Islet precursor cell (in vitro differentiated cells): Measurements from ENCODE around the gene ZNF804B.

ENCODE experiments used
- DNase-seq: peaks from one replicate; pipeline ENCODE4 v3.0.0-alpha.2; 2018

Gene ZNF804B

DNA sequence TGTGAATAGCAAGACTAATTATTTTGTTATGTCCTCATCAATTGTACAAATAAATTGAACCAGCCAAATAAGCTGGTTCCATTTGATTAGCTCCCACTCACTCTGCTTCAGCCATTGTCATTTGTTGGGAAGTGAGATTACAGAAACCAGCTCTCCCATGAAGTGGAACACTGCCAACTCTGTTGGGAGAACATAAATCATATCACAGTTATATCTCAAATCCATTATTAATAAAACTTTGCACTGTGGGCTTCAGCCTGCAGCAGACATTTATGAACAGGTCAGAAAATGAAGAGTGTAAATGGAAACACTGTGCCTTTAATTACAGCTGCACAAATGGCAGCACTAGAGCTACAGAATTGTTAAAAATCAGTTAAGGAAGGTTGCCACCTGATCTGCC lies 82.7 kb downstream of the ZNF804B start:
- no peak for DNase-seq

DNA sequence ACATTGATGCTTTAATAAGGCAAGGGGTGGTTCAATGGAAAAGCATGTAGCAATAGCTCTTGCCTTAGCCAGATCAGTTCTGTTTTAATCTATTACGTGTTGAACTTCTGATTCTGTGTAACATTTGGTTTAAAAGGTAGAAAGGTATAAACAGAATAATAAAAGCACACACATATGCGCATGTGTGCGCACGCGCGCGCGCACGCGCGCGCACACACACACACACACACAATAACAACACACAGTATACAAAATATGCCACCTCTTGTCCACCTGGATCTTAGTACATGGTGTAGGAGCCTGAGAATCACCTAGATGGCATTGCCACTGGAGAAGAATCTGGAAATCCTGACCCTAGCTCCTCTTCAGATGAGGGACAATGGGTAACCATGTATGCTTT lies 85.6 kb downstream of the ZNF804B start:
- no peak for DNase-seq

DNA sequence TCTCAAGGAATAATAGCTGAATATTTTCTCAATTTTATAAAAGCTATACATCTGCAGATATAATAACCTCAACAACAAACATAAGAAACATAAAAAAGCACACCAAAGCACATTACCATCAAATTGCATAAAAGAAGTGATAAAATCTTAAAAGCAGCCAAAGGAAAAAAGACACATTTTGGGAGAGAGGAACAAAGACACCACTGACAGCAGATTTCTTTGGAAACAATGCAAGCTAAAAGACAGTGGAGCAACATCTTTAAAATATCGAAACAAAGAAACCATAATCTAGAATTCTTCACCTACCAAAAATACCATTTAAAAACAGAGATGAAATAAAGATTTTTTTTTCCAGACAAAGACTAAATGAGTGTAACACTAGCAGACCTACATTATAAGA lies 91.7 kb downstream of the ZNF804B start:
- DNase-seq = no peak

GRCh38 chr7:88859288-88859687 lies 99.8 kb downstream of the ZNF804B start:
- no peak for DNase-seq

DNA sequence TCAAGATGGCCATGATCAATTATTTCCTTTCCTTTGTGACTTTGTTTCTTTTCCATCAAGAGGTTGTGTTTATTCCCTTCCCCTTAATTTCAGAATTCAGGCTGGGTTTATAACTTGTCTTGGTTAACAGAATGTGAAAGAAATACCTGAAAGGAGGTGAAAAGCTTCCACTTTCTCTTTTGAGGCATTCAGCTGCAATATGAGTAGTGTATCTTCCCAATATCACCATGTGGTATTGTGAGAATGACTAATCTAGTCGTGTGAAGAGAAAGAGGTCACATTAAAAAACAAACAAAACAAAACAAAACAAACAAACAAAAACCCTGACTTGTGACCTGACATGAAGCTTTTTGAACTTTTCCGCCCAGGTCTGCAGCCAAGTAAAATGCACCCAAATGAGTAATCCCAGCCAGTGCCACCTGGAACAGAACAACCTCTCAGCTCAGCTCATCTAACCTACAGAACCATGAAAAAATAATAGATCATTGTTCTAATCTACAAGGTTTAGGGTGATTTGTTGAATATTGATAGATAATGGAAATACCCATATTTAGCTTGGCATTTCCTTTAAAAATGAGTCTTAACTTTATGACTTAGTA lies 106.9 kb downstream of the ZNF804B start:
- DNase-seq = no peak

GRCh38 chr7:88867158-88867557 lies 107.7 kb downstream of the ZNF804B start:
- no peak for DNase-seq

- DNase-seq = no peak
These were observed 109.0 kb downstream of the ZNF804B start for GRCh38 chr7:88868456-88868855.

GRCh38 chr7:88881136-88881535 lies 121.6 kb downstream of the ZNF804B start:
- no peak for DNase-seq

DNA sequence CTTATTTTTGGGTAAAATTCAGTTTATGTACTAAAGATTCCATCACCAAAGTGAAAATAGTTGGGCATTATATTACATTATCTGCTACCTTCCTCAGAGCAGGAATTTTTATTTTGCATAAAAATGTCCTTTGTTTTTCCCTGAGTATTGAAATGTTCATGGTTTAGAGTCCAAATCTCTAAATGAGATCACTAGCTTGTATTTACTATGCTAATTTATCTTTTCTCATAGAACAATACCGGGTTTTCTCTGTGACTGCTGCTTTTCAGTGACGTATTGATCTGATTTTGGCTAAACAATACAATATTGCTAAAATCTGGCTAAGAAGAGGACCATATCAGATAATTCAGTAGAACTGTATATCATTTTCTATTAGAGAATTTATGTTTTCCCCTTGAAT lies 125.6 kb downstream of the ZNF804B start:
- DNase-seq = no peak

GRCh38 chr7:88888684-88889083 lies 129.2 kb downstream of the ZNF804B start:
- no peak for DNase-seq

- no peak for DNase-seq
These were observed 151.0 kb downstream of the ZNF804B start for GRCh38 chr7:88910516-88910915.

DNA sequence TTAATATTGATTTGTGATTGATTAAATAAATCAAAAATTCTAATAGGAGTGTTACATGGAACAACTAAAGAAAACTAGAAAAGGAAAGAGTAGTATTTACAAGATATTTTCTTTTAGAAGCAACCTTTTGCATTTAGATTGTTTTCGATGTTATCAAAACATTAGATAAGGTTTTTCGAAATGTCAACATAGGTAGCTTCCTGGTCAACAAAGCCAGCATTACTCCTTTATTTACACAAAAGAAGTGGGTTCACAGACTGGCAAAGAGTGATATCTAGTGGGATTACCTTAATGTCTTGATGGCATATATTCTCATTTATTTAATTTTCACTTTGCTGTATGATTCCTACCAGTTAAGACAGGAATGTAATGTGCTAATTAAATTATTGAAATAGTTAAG lies 153.4 kb downstream of the ZNF804B start:
- no peak for DNase-seq

- DNase-seq = no peak
These were observed 156.1 kb downstream of the ZNF804B start for GRCh38 chr7:88915615-88916014.

DNA sequence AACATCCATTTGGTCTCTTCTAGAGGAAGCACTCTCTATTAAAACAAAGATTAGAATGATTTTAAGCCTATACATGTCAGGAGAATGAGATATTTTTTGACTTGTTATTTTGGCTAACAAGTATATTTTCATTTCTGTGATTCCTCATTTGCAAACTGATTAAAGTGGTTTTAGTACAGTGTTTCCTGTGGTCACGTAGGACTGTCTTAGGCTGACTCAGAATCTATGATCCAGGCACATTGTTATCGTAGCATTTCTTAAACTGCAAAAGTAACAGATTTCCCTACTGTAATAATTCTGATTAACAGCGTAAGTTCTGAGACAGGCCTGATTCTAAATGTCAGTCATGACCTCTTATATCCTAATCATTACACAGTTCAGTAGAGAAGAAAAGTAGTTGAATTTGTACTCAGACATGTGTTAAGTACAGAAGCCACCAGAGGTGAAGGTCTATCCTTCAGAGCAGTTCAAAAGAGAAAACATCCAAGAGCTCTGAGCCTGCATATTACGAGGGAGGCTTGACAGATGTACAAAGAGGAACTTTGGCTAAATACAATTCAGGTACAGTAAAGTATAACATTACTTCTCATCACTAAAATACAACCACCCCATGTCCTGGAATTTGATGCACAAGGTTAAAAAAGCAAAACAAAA lies 160.1 kb downstream of the ZNF804B start:
- no peak for DNase-seq

- no peak for DNase-seq
These were observed 163.4 kb downstream of the ZNF804B start for GRCh38 chr7:88922944-88923343.

DNA sequence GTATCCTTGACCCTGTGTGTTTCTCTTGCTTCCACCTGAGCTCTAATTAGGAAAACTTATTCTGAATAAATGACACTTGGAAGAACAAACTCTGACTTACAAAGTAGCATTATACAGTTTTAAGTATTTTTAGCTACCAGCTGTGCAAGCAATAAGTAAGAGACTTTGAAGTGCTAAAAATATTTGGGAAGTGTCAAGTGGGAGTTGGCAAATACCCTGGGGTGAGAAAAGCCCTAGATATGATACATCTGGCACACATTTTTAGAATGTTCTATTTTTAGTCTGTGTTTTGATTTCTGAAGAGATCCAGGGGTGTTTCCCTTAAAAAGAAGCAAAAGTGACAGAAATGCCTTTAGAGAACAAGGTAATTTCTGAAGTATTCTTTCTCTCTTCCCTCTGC lies 168.8 kb downstream of the ZNF804B start:
- DNase-seq = no peak

GRCh38 chr7:88929719-88930118 lies 170.2 kb downstream of the ZNF804B start:
- DNase-seq = no peak

DNA sequence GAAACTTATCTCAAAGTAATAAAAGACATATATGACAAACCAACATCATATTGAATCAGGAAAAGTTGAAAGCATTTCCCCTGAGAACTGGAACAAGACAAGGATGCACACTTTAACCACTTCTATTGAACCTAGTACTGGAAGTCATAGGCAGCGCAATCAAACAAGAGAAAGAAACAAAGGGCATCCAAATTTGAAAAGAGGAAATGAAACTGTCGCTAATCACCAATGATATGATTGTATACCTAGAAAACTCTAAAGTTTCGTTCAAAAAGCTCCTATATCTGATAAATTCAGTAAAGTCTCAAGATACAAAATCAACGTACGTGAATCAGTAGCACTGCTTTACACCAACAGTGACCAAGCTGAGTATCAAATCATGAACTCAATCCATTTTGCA lies 173.8 kb downstream of the ZNF804B start:
- DNase-seq = no peak

GRCh38 chr7:88942815-88943501 lies 183.5 kb downstream of the ZNF804B start:
- no peak for DNase-seq

GRCh38 chr7:88951826-88952225 lies 192.3 kb downstream of the ZNF804B start:
- no peak for DNase-seq

DNA sequence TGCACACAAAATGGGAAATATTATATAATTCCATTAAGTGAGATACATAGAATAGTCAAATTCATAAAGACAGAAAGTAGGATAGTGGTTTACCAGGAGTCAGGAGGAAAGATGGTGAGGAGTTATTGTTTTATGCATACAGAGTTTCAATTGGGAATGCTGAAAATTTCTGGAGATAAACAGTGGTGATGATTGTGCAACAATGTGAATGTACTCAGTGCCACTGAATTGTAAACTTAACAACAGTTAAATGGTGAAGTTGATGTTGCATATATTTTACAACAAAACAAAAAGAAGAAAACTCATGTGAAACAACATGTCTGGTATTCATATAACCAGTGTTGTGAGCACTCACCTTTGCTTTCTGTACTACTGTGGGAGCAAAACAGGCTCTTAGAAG lies 204.9 kb downstream of the ZNF804B start:
- no peak for DNase-seq

- no peak for DNase-seq
These were observed 205.9 kb downstream of the ZNF804B start for GRCh38 chr7:88965371-88965770.

DNA sequence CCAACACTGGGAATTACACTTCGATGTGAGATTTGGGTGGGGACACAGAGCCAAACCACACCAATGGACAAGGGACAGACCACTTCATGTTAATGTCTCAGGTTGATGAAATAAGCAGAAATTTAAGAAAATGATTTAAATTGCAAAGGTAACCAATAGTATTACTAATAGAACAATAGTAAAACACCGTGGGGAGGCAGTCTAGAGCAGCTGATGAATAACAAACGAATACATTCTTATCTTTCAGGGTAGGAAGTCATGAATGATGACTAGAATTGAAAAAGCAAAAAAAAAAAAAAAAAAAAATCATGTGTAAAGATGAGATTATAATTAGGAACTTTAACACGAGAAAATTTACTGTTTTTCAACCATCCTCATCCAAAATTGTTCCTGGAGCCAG lies 207.9 kb downstream of the ZNF804B start:
- DNase-seq = no peak

DNA sequence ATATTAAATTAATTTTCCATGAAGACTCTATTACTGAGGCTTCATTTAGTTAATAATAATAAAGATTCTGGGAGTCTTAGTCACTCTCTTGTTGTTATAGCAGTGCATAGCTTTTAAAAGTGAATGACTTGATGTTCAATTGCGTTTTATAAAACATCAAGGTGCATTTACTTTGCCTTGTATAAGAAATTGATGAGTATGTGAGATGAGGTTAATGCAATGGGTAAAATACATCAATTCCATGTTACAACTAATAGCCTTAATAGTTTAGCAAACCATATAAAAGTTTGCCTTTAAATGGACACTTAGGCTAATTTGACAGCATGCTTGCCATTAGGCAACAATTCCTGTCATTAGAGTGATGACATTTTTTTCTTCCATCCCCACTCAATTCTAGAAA lies 209.7 kb downstream of the ZNF804B start:
- DNase-seq = no peak

DNA sequence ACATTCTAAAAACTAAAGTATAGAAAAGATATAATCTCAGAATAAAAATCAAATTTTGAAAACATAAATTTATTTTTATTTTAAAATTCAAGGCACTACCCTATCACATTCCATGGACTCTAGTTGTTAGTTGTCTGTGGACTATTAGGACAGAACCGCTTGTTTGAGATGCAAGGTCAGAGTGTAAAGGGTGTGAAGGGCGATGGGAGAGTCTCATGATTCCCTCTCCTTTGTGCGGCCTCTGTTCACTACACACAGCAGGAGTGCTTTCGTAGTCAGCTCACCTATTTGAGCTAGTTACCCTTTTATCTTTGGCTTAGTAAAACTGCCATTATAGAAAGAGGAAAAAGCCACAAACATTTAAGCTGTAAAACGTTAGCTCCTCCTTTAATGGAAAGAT lies 225.8 kb downstream of the ZNF804B start:
- DNase-seq = no peak
